AG04449 (cell line): ENCODE data around the gene FDXR.

ENCODE experiments used
- CTCF ChIA-PET: fragments of 350-600 bp; formaldehyde crosslinking; extraction: SDS; loops from one replicate; lab custom pipeline; 2021; ENCODE audit warnings: antibody characterized with exemption; lab: Yijun Ruan, JAX
- POLR2A ChIA-PET: fragments of 400-600, 350-600 bp; formaldehyde crosslinking; extraction: SDS; loops from one replicate; lab custom pipeline; 2020; ENCODE audit warnings: antibody characterized with exemption, inconsistent platforms; lab: Yijun Ruan, JAX
- DNase-seq: peaks from one replicate; pipeline ENCODE4 v3.0.0-alpha.2; 2010; ENCODE audit warnings: low read depth, low spot score
- H3K4me3 ChIP-seq: 2 replicates; pipeline ENCODE4 v1.5.1; 2011; ENCODE audit warnings: low read depth, mild to moderate bottlenecking, control low read depth, low read length
- CTCF ChIP-seq: IDR thresholded peaks from one replicate; pipeline ENCODE4 v1.5.1; 2011; ENCODE audit warnings: mild to moderate bottlenecking, moderate library complexity, low read length, control low read depth, inconsistent platforms; ENCODE audit not compliant: insufficient read depth; ENCODE audit errors: missing control alignments

Gene FDXR

GRCh38 chr17:74821655-74822334, 51.0 kb downstream of the FDXR start:
- CTCF ChIA-PET = interaction anchor here (0.7 to 4.0 kb wide), 5 partner anchors 22 to 77 kb away, joined by 3 to 27 read pairs (median 5); no protein-coding TSS in a partner anchor
- H3K4me3 ChIP-seq = no peak overlapping the region
- no peak for DNase-seq
- TF ChIP-seq CTCF = no peak
- POLR2A ChIA-PET = no interaction called here

- no peak for DNase-seq
- no peak overlapping the region for H3K4me3 ChIP-seq
- no peak for TF ChIP-seq CTCF
- ChIA-PET CTCF (interaction anchor here (0.9 to 4.0 kb wide), 4 partner anchors 24 to 45 kb away, joined by 5 to 27 read pairs (median 8); no protein-coding TSS in a partner anchor), POLR2A (no interaction called here)
These were observed 52.9 kb downstream of the FDXR start for GRCh38 chr17:74819801-74820436.

- DNase-seq = no peak
- TF ChIP-seq CTCF = no peak
- CTCF ChIA-PET = interaction anchor here (2.0 to 4.0 kb wide), 2 partner anchors 26 to 47 kb away, joined by 7 to 27 read pairs; no protein-coding TSS in a partner anchor
- POLR2A ChIA-PET = no interaction called here
- H3K4me3 ChIP-seq = no peak overlapping the region
These were observed 54.4 kb downstream of the FDXR start for GRCh38 chr17:74818291-74818938.

- no peak for TF ChIP-seq CTCF
- DNase-seq = no peak
- CTCF ChIA-PET = interaction anchor here (0.6 to 2.0 kb wide), 2 partner anchors 46 to 48 kb away, joined by 3 to 7 read pairs; no protein-coding TSS in a partner anchor
- H3K4me3 ChIP-seq = no peak overlapping the region
- POLR2A ChIA-PET = no interaction called here
These were observed 55.7 kb downstream of the FDXR start for GRCh38 chr17:74816905-74817620.

GRCh38 chr17:74815550-74816370, 57.0 kb downstream of the FDXR start:
- no peak for DNase-seq
- no peak overlapping the region for H3K4me3 ChIP-seq
- ChIA-PET POLR2A (no interaction called here), CTCF (interaction anchor here (0.6 to 0.7 kb wide), 2 partner anchors 13 to 48 kb away, joined by 3 to 4 read pairs; no protein-coding TSS in a partner anchor)
- TF ChIP-seq CTCF = no peak
